ENCODE data around the gene SPPL2B. TPM values are rescaled to one million over a fixed set of nuclear protein-coding genes. Genes with fewer than 3 reads are reported as not detected.

Gene SPPL2B
- total and polyA plus RNA-seq, 9 of the 15 experiments (the other 6 are each of a cell fraction or from before 2014, with no cell fraction given), result 0.20 to 81.2 (median 15.1) TPM

- TF ChIP-seq ELK3 (CRISPR knock-in tag; IDR thresholded peaks at IDR 0.05), result no peak
- no peak for TF ChIP-seq XRCC4 (IDR thresholded peaks at IDR 0.05; ENCODE audit: extremely low read depth, insufficient read depth, insufficient read length)
- peak; percentile 96 for TF ChIP-seq ZBTB2 (IDR thresholded peaks at IDR 0.05)
- TF ChIP-seq ZNF318 (IDR thresholded peaks at IDR 0.05; ENCODE audit: borderline replicate concordance in 1 of 2, low read depth in 1 of 2), result no peak
- no peak for TF ChIP-seq DEAF1 (CRISPR knock-in tag; IDR thresholded peaks at IDR 0.05)
- no peak for TF ChIP-seq STAT5B (CRISPR knock-in tag; IDR thresholded peaks at IDR 0.05)
- no peak for TF ChIP-seq HES1 (IDR thresholded peaks at IDR 0.05; ENCODE audit: low read depth)
- TF ChIP-seq MAFK (IDR thresholded peaks at IDR 0.05; ENCODE audit: low read length), result no peak
- no peak for TF ChIP-seq ZNF239 (CRISPR knock-in tag; IDR thresholded peaks at IDR 0.05)
- TF ChIP-seq ZNF197 (CRISPR knock-in tag; IDR thresholded peaks at IDR 0.05; ENCODE audit: low read depth), result no peak
- no peak for TF ChIP-seq ZNF707 (CRISPR knock-in tag; conservative IDR thresholded peaks at IDR 0.05)
- no peak for TF ChIP-seq RBM22 (IDR thresholded peaks at IDR 0.05; ENCODE audit: low read depth, low read length, poor library complexity, severe bottlenecking)
- TF ChIP-seq WHSC1 (IDR thresholded peaks at IDR 0.05; ENCODE audit: low read length), result no peak
- TF ChIP-seq ZNF431 (CRISPR knock-in tag; IDR thresholded peaks at IDR 0.05), result peak; percentile 67; the same call in 1 of the 2 replicates
Measured at GRCh38 chr19:2328401-2329148, at the start of gene SPPL2B, which contains the start of gene LSM7 (continued).

Data from K562 (cell line).